CD14-positive monocyte (primary cell): ENCODE measurements around the gene SMYD3. TPM values are rescaled to one million over a fixed set of nuclear protein-coding genes. Genes with fewer than 3 reads are reported as not detected.

Experiments used
- DNase-seq, 3 donors: peaks; one replicate each; pipeline ENCODE4 v3.0.0-alpha.2; 2011 to 2022
- H2AFZ ChIP-seq: 2 replicates; pipeline ENCODE4 v1.6.0; 2012; ENCODE audit warnings: mild to moderate bottlenecking, low read depth, low read length, inconsistent platforms; ENCODE audit not compliant: insufficient read depth, poor library complexity, severe bottlenecking
- H3K27ac ChIP-seq, 2 donors: 1 replicate in 1 of 2; 2 replicates in 1 of 2; pipeline ENCODE4 v1.5.1; 2012 to 2013; ENCODE audit warnings: low read length in 2 of 2, control low read depth in 1 of 2, inconsistent platforms in 1 of 2, low read depth in 1 of 2, mild to moderate bottlenecking in 1 of 2
- H3K27me3 ChIP-seq, 2 donors: one replicate each; pipeline versions ENCODE4 v1.6.0 to v1.6.1; 2011 to 2013; ENCODE audit warnings: low read length in 2 of 2; ENCODE audit not compliant: control insufficient read depth in 2 of 2, insufficient read depth in 2 of 2
- H3K36me3 ChIP-seq, 2 donors: replicated peaks in 1 of 2; 1 replicate in 1 of 2; 2 replicates in 1 of 2; pipeline versions ENCODE4 v1.5.1 to v1.6.1; 2012 to 2013; ENCODE audit warnings: low read length in 2 of 2, control low read depth in 1 of 2, inconsistent platforms in 1 of 2, mild to moderate bottlenecking in 1 of 2; ENCODE audit not compliant: insufficient read depth in 2 of 2, control insufficient read depth in 1 of 2
- H3K4me1 ChIP-seq, 2 donors: 1 replicate in 1 of 2; 2 replicates in 1 of 2; pipeline versions ENCODE4 v1.5.1 to v1.6.1; 2012 to 2013; ENCODE audit warnings: low read length in 2 of 2, control low read depth in 1 of 2, inconsistent platforms in 1 of 2, mild to moderate bottlenecking in 1 of 2, moderate library complexity in 1 of 2; ENCODE audit not compliant: insufficient read depth in 2 of 2, control insufficient read depth in 1 of 2
- H3K4me2 ChIP-seq: replicated peaks from 2 replicates; pipeline ENCODE3; 2012; ENCODE audit warnings: low read length, moderate library complexity, mild to moderate bottlenecking; ENCODE audit not compliant: poor library complexity, severe bottlenecking; ENCODE audit errors: extremely low read depth
- H3K4me3 ChIP-seq, 3 experiments: fragments of 200-600 bp in 1 of 3; sonication (generic) in 1 of 3; replicated peaks in 1 of 3; 1 replicate in 2 of 3; 2 replicates in 1 of 3; pipeline ENCODE4 v1.5.1; 2011 to 2013; ENCODE audit warnings: low read length in 3 of 3, mild to moderate bottlenecking in 3 of 3, control low read depth in 2 of 3, low read depth in 2 of 3, inconsistent platforms in 1 of 3, moderate library complexity in 1 of 3
- H3K79me2 ChIP-seq: 2 replicates; pipeline ENCODE4 v1.6.0; 2012; ENCODE audit warnings: mild to moderate bottlenecking, control low read depth, inconsistent platforms, low read length, moderate library complexity; ENCODE audit not compliant: insufficient read depth
- H3K9ac ChIP-seq: 2 replicates; pipeline ENCODE4 v1.6.0; 2017; ENCODE audit warnings: low read length, mild to moderate bottlenecking; ENCODE audit not compliant: insufficient read depth, poor library complexity, severe bottlenecking
- H3K9me3 ChIP-seq, 2 donors: replicated peaks in 1 of 2; 1 replicate in 1 of 2; 2 replicates in 1 of 2; pipeline versions ENCODE4 v1.5.1 to v1.6.1; 2012 to 2013; ENCODE audit warnings: low read length in 2 of 2, control low read depth in 1 of 2; ENCODE audit not compliant: control insufficient read depth in 1 of 2, insufficient read depth in 1 of 2
- H4K20me1 ChIP-seq: 2 replicates; pipeline ENCODE4 v1.6.0; 2012; ENCODE audit warnings: mild to moderate bottlenecking, low read length, control low read depth, moderate library complexity; ENCODE audit not compliant: insufficient read depth
- H3K27ac Mint-ChIP-seq, 7 donors: one replicate each; pipeline ENCODE4 v1.8.0; 2020; ENCODE audit warnings: mild to moderate bottlenecking in 7 of 7, mixed read lengths in 7 of 7, moderate library complexity in 6 of 7, inconsistent platforms in 2 of 7
- H3K27me3 Mint-ChIP-seq, 3 donors: one replicate each; pipeline ENCODE4 v1.8.0; 2021 to 2022; ENCODE audit warnings: low read depth in 3 of 3, mild to moderate bottlenecking in 3 of 3, mixed read lengths in 3 of 3, moderate library complexity in 3 of 3, inconsistent platforms in 1 of 3
- H3K36me3 Mint-ChIP-seq, 2 donors: one replicate each; pipeline ENCODE4 v1.8.0; 2020; ENCODE audit warnings: mixed read lengths in 2 of 2, inconsistent platforms in 1 of 2, mild to moderate bottlenecking in 1 of 2
- H3K4me1 Mint-ChIP-seq: one replicate; pipeline ENCODE4 v1.8.0; 2020; ENCODE audit warnings: mild to moderate bottlenecking, mixed read lengths
- H3K4me3 Mint-ChIP-seq, 2 donors: one replicate each; pipeline ENCODE4 v1.8.0; 2020; ENCODE audit warnings: mild to moderate bottlenecking in 2 of 2, mixed read lengths in 2 of 2, moderate library complexity in 1 of 2
- H3K9me3 Mint-ChIP-seq, 7 donors: one replicate each; pipeline ENCODE4 v1.8.0; 2020 to 2022; ENCODE audit warnings: mixed read lengths in 7 of 7, mild to moderate bottlenecking in 6 of 7, moderate library complexity in 6 of 7, inconsistent platforms in 2 of 7
- CTCF ChIP-seq: fragments of 200-600 bp; IDR thresholded peaks from one replicate; pipeline ENCODE4 v1.8.0; 2022; ENCODE audit warnings: antibody characterized with exemption, mild to moderate bottlenecking
- WGBS: methylation state at CpG from one replicate; pipeline ENCODE4 v1.1.5; 2013; ENCODE audit warnings: missing lambda C conversion rate; ENCODE audit not compliant: insufficient coverage; 5-methylcytosine and 5-hydroxymethylcytosine counted together
- intact Hi-C, 2 donors: fragments of 100-400 bp; cut with micrococcal nuclease; formaldehyde crosslinking; loops; one replicate each; pipeline versions ENCODE4 v1.15.0 to v1.15.1; 2023
- polyA plus RNA-seq, 3 donors: library from polyadenylated mRNA; depleted of rRNA in 1 of 3; unstranded in 2 of 3; stranded (reverse) in 1 of 3; fragments of 300-500 nt in 2 of 3; fragments of >200 nt in 1 of 3; fragmentation: Illumina TruSeq in 2 of 3; gene quantifications; 1 replicate in 2 of 3; 2 replicates in 1 of 3; pipeline ENCODE4 v1.2.3, GENCODE V29; 2012 to 2021

The SMYD3 gene
- polyA plus RNA-seq, 3 donors, result 2.7 to 8.4 (median 4.0) TPM

- no peak overlapping the region for H3K4me3 Mint-ChIP-seq
- H4K20me1 ChIP-seq, result no peaks in the 10 kb centered on the region
- intact Hi-C loops, result no loop called here
- H3K9ac ChIP-seq, result no peak overlapping the region
- H3K4me3 ChIP-seq, result no peak overlapping the region
- no peak for DNase-seq
- H3K4me2 ChIP-seq, result no peak overlapping the region
- TF ChIP-seq CTCF, result no peak
- H3K27me3 Mint-ChIP-seq, result peaks cover 0 to 2% (median 0%) of the 10 kb centered on the region in 3 donors
- H2AFZ ChIP-seq, result no peak overlapping the region
- no peaks in the 10 kb centered on the region for H3K79me2 ChIP-seq
- no peak overlapping the region for H3K27ac Mint-ChIP-seq
- H3K4me1 ChIP-seq, result peaks cover 6% of the 10 kb centered on the region in 2 donors
- H3K27ac ChIP-seq, result no peak overlapping the region
- H3K9me3 ChIP-seq, result no peaks in the 10 kb centered on the region
- no peaks in the 10 kb centered on the region for H3K36me3 ChIP-seq
- H3K9me3 Mint-ChIP-seq, result no peaks in the 10 kb centered on the region
- 100% methylated on average over 2 of the region's 4 CpGs for WGBS
- H3K36me3 Mint-ChIP-seq, result peaks cover 0 to 9% of the 10 kb centered on the region in 2 donors
- peaks cover 6% of the 10 kb centered on the region for H3K4me1 Mint-ChIP-seq
- no peaks in the 10 kb centered on the region for H3K27me3 ChIP-seq
Observed at GRCh38 chr1:246200738-246201137, 306.3 kb downstream of the SMYD3 start.

- Histone ChIP-seq H3K4me2 (no peak overlapping the region), H3K9ac (no peak overlapping the region)
- WGBS, result 96% methylated on average over 11 of the region's 15 CpGs
Observed at GRCh38 chr1:246200225-246200624, 306.9 kb downstream of the SMYD3 start.

More at GRCh38 chr1:246200225-246200624, 306.9 kb downstream of the SMYD3 start:
- intact Hi-C loops, result no loop called here
- Mint-ChIP-seq H3K9me3 (no peaks in the 10 kb centered on the region), H3K36me3 (peaks cover 0 to 9% of the 10 kb centered on the region in 2 donors), H3K27ac (no peak overlapping the region), H3K4me3 (no peak overlapping the region), H3K27me3 (peaks cover 0 to 2% (median 0%) of the 10 kb centered on the region in 3 donors), H3K4me1 (peaks cover 1% of the 10 kb centered on the region)
- Histone ChIP-seq H3K27ac (no peak overlapping the region), H3K36me3 (no peaks in the 10 kb centered on the region), H4K20me1 (no peaks in the 10 kb centered on the region), H3K27me3 (no peaks in the 10 kb centered on the region), H3K4me1 (peaks cover under 1% of the 10 kb centered on the region in 2 donors), H2AFZ (no peak overlapping the region), H3K9me3 (no peaks in the 10 kb centered on the region), H3K79me2 (no peaks in the 10 kb centered on the region), H3K4me3 (no peak overlapping the region)
- TF ChIP-seq CTCF, result no peak
- no peak for DNase-seq
